RWPE2 (cell line): ENCODE results near the gene MEP1B.

Experiments
- ATAC-seq: fragments of 200-7000 bp; cut with Tn5 transposase; 3 replicates; pipeline ENCODE4 v1.9.1; 2021; ENCODE audit warnings: low read depth
- DNase-seq: peaks from one replicate; pipeline ENCODE4 v3.0.0-alpha.2; 2020; ENCODE audit warnings: low spot score
- H3K27ac ChIP-seq: fragments of 450-650 bp; 2 replicates; pipeline ENCODE4 v1.5.1; 2017; ENCODE audit warnings: mild to moderate bottlenecking; ENCODE audit not compliant: poor library complexity, severe bottlenecking
- H3K27me3 ChIP-seq: fragments of 250-450 bp; sonication (Bioruptor Pico); 2 replicates; pipeline ENCODE4 v1.5.1; 2021; ENCODE audit warnings: mild to moderate bottlenecking, moderate library complexity; ENCODE audit not compliant: insufficient read depth, poor library complexity, severe bottlenecking
- H3K36me3 ChIP-seq: fragments of 250-450 bp; sonication (Bioruptor Pico); 2 replicates; pipeline ENCODE4 v1.5.1; 2020; ENCODE audit warnings: low read depth, mild to moderate bottlenecking, moderate library complexity
- H3K4me1 ChIP-seq: fragments of 250-450 bp; sonication (Bioruptor Pico); 2 replicates; pipeline ENCODE4 v1.5.1; 2021; ENCODE audit warnings: mild to moderate bottlenecking, moderate library complexity; ENCODE audit not compliant: insufficient read depth, poor library complexity, severe bottlenecking
- H3K4me3 ChIP-seq: fragments of 250-450 bp; sonication (Bioruptor Pico); 2 replicates; pipeline ENCODE4 v1.5.1; 2021; ENCODE audit warnings: mild to moderate bottlenecking, moderate library complexity; ENCODE audit not compliant: severe bottlenecking
- H3K9me3 ChIP-seq: fragments of 250-450 bp; sonication (Bioruptor Pico); 2 replicates; pipeline ENCODE4 v1.5.1; 2021; ENCODE audit warnings: mild to moderate bottlenecking, moderate library complexity; ENCODE audit not compliant: severe bottlenecking
- TF ChIP-seq, protein P1 (sequence below): fragments of 450-650 bp; IDR thresholded peaks from one replicate; pipeline ENCODE4 v1.5.1; 2017; ENCODE audit warnings: mild to moderate bottlenecking, moderate library complexity; ENCODE audit not compliant: poor library complexity, severe bottlenecking

Gene MEP1B

GRCh38 chr18:32190209-32190608 lies 370 bp downstream of the MEP1B start:
- Histone ChIP-seq H3K27me3 (no peaks in the 10 kb centered on the region), H3K36me3 (no peaks in the 10 kb centered on the region), H3K4me3 (no peak overlapping the region), H3K4me1 (no peaks in the 10 kb centered on the region), H3K27ac (no peak overlapping the region), H3K9me3 (no peaks in the 10 kb centered on the region)
- DNase-seq (no peak), ATAC-seq (no peak)
- TF ChIP-seq, protein P1, sequence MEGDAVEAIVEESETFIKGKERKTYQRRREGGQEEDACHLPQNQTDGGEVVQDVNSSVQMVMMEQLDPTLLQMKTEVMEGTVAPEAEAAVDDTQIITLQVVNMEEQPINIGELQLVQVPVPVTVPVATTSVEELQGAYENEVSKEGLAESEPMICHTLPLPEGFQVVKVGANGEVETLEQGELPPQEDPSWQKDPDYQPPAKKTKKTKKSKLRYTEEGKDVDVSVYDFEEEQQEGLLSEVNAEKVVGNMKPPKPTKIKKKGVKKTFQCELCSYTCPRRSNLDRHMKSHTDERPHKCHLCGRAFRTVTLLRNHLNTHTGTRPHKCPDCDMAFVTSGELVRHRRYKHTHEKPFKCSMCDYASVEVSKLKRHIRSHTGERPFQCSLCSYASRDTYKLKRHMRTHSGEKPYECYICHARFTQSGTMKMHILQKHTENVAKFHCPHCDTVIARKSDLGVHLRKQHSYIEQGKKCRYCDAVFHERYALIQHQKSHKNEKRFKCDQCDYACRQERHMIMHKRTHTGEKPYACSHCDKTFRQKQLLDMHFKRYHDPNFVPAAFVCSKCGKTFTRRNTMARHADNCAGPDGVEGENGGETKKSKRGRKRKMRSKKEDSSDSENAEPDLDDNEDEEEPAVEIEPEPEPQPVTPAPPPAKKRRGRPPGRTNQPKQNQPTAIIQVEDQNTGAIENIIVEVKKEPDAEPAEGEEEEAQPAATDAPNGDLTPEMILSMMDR = no peak

DNA sequence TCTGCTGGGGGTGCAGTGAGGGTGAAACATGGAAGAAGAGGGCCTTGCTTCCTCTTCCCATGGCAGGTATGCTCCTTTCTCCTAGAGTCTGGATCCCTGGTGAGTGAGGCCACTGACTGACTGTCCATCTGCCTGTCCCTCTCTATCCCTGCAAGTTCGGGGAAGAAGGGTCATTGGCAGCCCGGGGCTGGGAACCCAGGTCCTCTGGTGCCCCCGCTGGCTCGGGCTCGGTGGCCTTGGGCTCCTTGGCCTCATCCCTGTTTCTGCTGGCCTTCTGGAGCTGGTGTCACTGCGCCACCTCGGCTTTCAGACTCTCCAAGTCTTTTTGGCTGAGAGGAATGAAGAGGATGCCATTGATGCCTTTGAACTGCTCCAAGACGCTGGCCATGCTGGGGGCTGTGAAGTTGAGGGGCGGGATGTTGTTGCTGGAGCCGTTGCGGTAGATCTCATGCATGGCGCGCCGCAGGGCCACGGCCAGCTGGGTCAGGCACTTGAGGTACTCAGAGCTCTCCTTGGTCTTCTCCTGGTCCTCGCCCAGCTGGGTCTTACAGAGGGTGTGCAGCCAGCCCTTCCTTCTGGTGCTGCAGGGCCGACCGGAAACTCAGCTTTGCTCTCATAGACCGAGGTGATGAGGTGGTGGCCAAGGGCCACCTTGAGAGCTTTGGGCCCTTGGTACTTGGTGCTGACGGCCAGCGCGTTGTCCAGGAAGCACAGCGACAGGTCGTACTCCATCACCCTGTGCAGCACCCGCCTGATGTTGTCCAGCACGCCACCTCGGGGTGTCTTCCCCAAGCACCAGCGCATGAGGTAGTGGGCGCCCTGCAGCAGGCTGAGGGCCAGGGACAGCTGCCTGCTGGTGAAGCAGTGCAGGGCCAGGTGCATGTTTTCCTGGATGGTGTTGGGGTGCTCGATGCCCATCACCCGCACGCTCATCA lies 6.3 kb downstream of the MEP1B start:
- Histone ChIP-seq H3K4me3 (no peak overlapping the region), H3K27me3 (no peaks in the 10 kb centered on the region), H3K27ac (no peak overlapping the region), H3K9me3 (no peaks in the 10 kb centered on the region), H3K4me1 (no peaks in the 10 kb centered on the region), H3K36me3 (no peaks in the 10 kb centered on the region)
- TF ChIP-seq, protein P1 = no peak
- DNase-seq = peak; percentile 42
- ATAC-seq = no peak

- ATAC-seq (no peak), DNase-seq (no peak)
- H3K9me3 ChIP-seq = no peaks in the 10 kb centered on the region
- H3K4me1 ChIP-seq = no peaks in the 10 kb centered on the region
- H3K36me3 ChIP-seq = no peaks in the 10 kb centered on the region
- H3K27me3 ChIP-seq = no peaks in the 10 kb centered on the region
- TF ChIP-seq, protein P1 = no peak
- no peak overlapping the region for H3K4me3 ChIP-seq
- H3K27ac ChIP-seq = no peak overlapping the region
These were observed 10.9 kb downstream of the MEP1B start for GRCh38 chr18:32200766-32201165.

DNA sequence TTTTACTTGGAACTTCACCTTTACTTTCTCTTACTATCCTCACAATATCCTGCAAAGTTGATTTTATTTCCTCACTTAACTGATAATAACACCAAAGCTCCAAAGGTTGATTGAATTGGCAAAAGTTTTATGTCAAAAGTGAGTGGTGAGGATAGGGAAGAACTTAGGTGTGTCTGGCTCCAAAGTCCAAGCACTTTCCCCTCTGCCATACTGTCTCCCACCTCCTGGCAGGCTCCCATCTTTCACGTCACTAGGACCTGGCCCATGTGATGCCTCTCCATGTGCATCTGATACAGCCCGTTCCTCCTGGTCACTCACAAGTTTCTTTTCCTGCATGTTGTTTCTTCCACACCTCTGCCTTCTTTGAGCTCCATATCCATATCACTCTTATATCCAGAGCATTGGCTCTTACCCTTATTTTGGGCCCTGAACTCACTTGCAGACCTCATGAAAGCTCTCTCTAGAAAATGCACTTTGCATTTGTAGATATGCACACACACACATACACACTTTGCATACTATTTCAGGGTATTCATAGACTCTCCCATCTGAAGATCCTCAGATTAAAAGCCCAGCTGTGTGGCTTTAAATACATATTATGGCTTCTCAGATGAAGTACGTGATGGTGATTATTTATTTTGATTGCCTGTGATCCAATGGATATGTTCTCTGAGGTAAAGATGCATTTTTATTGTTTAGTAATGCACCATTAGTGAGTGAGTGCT lies 12.3 kb downstream of the MEP1B start:
- no peak overlapping the region for H3K27ac ChIP-seq
- TF ChIP-seq, protein P1 = no peak
- ATAC-seq = no peak
- no peaks in the 10 kb centered on the region for H3K9me3 ChIP-seq
- no peaks in the 10 kb centered on the region for H3K27me3 ChIP-seq
- no peak for DNase-seq
- H3K4me1 ChIP-seq = no peaks in the 10 kb centered on the region
- no peak overlapping the region for H3K4me3 ChIP-seq
- H3K36me3 ChIP-seq = no peaks in the 10 kb centered on the region

GRCh38 chr18:32208023-32208422 lies 18.2 kb downstream of the MEP1B start:
- Histone ChIP-seq H3K27me3 (no peaks in the 10 kb centered on the region), H3K27ac (no peak overlapping the region), H3K4me1 (no peaks in the 10 kb centered on the region), H3K9me3 (no peaks in the 10 kb centered on the region), H3K4me3 (no peak overlapping the region), H3K36me3 (no peaks in the 10 kb centered on the region)
- DNase-seq (no peak), ATAC-seq (no peak)
- TF ChIP-seq, protein P1 = no peak
